GM23338 (cell line): ENCODE results near the gene KRTAP10-1. TPM values are rescaled to one million over a fixed set of nuclear protein-coding genes. Genes with fewer than 3 reads are reported as not detected.

Experiments used
- ATAC-seq: fragments of 200-7000 bp; cut with Tn5 transposase; 3 replicates; pipeline ENCODE4 v1.9.1; 2020
- DNase-seq: peaks from one replicate; pipeline ENCODE4 v3.0.0-alpha.2; 2015; ENCODE audit warnings: low spot score
- H2AFZ ChIP-seq: fragments of 200-600 bp; sonication (generic); 2 replicates; pipeline ENCODE4 v1.8.0; 2016; ENCODE audit warnings: antibody characterized with exemption, mild to moderate bottlenecking, moderate library complexity
- H3F3A ChIP-seq: fragments of 200-600 bp; sonication (generic); replicated peaks from 2 replicates; pipeline ENCODE4 v1.8.0; 2017; ENCODE audit warnings: antibody characterized with exemption, mixed run types, low read depth
- H3K27ac ChIP-seq: fragments of 200-600 bp; sonication (generic); 2 replicates; pipeline ENCODE4 v1.6.1; 2016; ENCODE audit warnings: low read depth
- H3K27me3 ChIP-seq: fragments of 200-600 bp; sonication (generic); 2 replicates; pipeline ENCODE4 v1.8.0; 2016; ENCODE audit warnings: mild to moderate bottlenecking, mixed run types, moderate library complexity; ENCODE audit not compliant: insufficient read depth
- H3K36me3 ChIP-seq: fragments of 200-600 bp; sonication (generic); 2 replicates; pipeline ENCODE4 v1.8.0; 2016; ENCODE audit warnings: mild to moderate bottlenecking; ENCODE audit not compliant: insufficient read depth
- H3K4me1 ChIP-seq: fragments of 200-600 bp; sonication (generic); 2 replicates; pipeline ENCODE4 v1.8.0; 2016; ENCODE audit warnings: mild to moderate bottlenecking, moderate library complexity; ENCODE audit not compliant: insufficient read depth
- H3K4me2 ChIP-seq: fragments of 200-600 bp; sonication (generic); 2 replicates; pipeline ENCODE4 v1.7.1; 2017; ENCODE audit warnings: mixed run types
- H3K4me3 ChIP-seq: fragments of 200-600 bp; sonication (generic); 2 replicates; pipeline ENCODE4 v1.6.1; 2016; ENCODE audit warnings: mixed run types
- H3K79me2 ChIP-seq: fragments of 200-600 bp; sonication (generic); replicated peaks from 2 replicates; pipeline ENCODE4 v1.8.0; 2017; ENCODE audit warnings: mild to moderate bottlenecking; ENCODE audit not compliant: insufficient read depth
- H3K9me2 ChIP-seq: fragments of 200-600 bp; sonication (generic); 2 replicates; pipeline ENCODE4 v1.8.0; 2017; ENCODE audit not compliant: insufficient read depth
- H4K20me1 ChIP-seq: fragments of 200-600 bp; sonication (generic); replicated peaks from 2 replicates; pipeline ENCODE4 v1.8.0; 2017; ENCODE audit warnings: mild to moderate bottlenecking; ENCODE audit not compliant: insufficient read depth
- H3K27ac Mint-ChIP-seq: 2 replicates; pipeline ENCODE4 v1.8.0; 2020; ENCODE audit warnings: inconsistent platforms, mild to moderate bottlenecking, moderate library complexity, mixed read lengths
- H3K27me3 Mint-ChIP-seq: 3 replicates; pipeline ENCODE4 v1.8.0; 2022; ENCODE audit warnings: low read depth, mild to moderate bottlenecking, moderate library complexity, mixed read lengths, inconsistent platforms; ENCODE audit not compliant: insufficient read depth, poor library complexity
- H3K36me3 Mint-ChIP-seq: 3 replicates; pipeline ENCODE4 v1.8.0; 2021; ENCODE audit warnings: low read depth, mild to moderate bottlenecking, inconsistent platforms, moderate library complexity, mixed read lengths
- H3K4me1 Mint-ChIP-seq: 3 replicates; pipeline ENCODE4 v1.8.0; 2020; ENCODE audit warnings: mild to moderate bottlenecking, inconsistent platforms, mixed read lengths
- H3K4me3 Mint-ChIP-seq: 3 replicates; pipeline ENCODE4 v1.8.0; 2021; ENCODE audit warnings: moderate library complexity, mild to moderate bottlenecking, inconsistent platforms, mixed read lengths
- H3K9me3 Mint-ChIP-seq: 3 replicates; pipeline ENCODE4 v1.8.0; 2020; ENCODE audit warnings: moderate library complexity, mild to moderate bottlenecking, inconsistent platforms, mixed read lengths
- CREB1 ChIP-seq: fragments of 250-450 bp; sonication (Bioruptor Pico); IDR thresholded peaks from 2 replicates; pipeline ENCODE4 v1.5.0; 2020; ENCODE audit warnings: low read depth, mild to moderate bottlenecking, moderate library complexity
- EZH2 ChIP-seq: fragments of 200-600 bp; sonication (generic); IDR thresholded peaks from one replicate; pipeline ENCODE4 v1.8.0; 2017; ENCODE audit warnings: antibody characterized with exemption, mild to moderate bottlenecking, low read depth; ENCODE audit not compliant: unreplicated experiment
- EZH2phosphoT487 ChIP-seq: fragments of 200-600 bp; sonication (generic); IDR thresholded peaks from one replicate; pipeline ENCODE4 v1.8.1; 2018; ENCODE audit warnings: antibody characterized with exemption; ENCODE audit not compliant: unreplicated experiment
- JUNB ChIP-seq: IDR thresholded peaks from one replicate; pipeline ENCODE4 v1.6.1; 2016; ENCODE audit warnings: antibody characterized with exemption; ENCODE audit not compliant: unreplicated experiment
- NANOG ChIP-seq: IDR thresholded peaks from 2 replicates; pipeline ENCODE4 v1.6.1; 2016; ENCODE audit warnings: antibody characterized with exemption, borderline replicate concordance
- POLR2AphosphoS5 ChIP-seq: IDR thresholded peaks from 2 replicates; pipeline ENCODE4 v1.6.1; 2016; ENCODE audit warnings: antibody characterized with exemption, low read depth
- STAT1 ChIP-seq: IDR thresholded peaks from one replicate; pipeline ENCODE4 v1.6.1; 2016; ENCODE audit warnings: antibody characterized with exemption; ENCODE audit not compliant: unreplicated experiment
- ZNF114 ChIP-seq: fragments of 250-450 bp; sonication (Bioruptor Pico); IDR thresholded peaks from 2 replicates; pipeline ENCODE4 v1.5.0; 2020; ENCODE audit warnings: mild to moderate bottlenecking, moderate library complexity
- ZNF331 ChIP-seq: fragments of 250-450 bp; sonication (Bioruptor Pico); IDR thresholded peaks from 2 replicates; pipeline ENCODE4 v1.5.0; 2020; ENCODE audit warnings: low read depth, mild to moderate bottlenecking, moderate library complexity
- polyA plus RNA-seq: library from polyadenylated mRNA; unstranded; fragments of >200 nt; fragmentation: Nextera tagmentation; extraction: Ambion mirVana; gene quantifications from 2 replicates; pipeline ENCODE4 v1.2.1, GENCODE V29; 2016
- total RNA-seq: library from RNA; depleted of rRNA; stranded (reverse); fragments of >200 nt; shearing (Covaris generic); gene quantifications from 2 replicates; pipeline ENCODE4 v1.2.3, GENCODE V29; 2014
- TF ChIP-seq, protein P1 (sequence below): IDR thresholded peaks from 2 replicates; pipeline ENCODE4 v1.6.1; 2016; ENCODE audit warnings: antibody characterized with exemption
- TF ChIP-seq, protein P2 (sequence below), 2 experiments: fragments of 200-600 bp in 1 of 2; sonication (generic) in 1 of 2; conservative IDR thresholded peaks; 2 replicates each; pipeline versions ENCODE4 v1.5.1 to v1.6.1; 2016 to 2017; ENCODE audit warnings: antibody characterized with exemption in 2 of 2, low read depth in 2 of 2, mild to moderate bottlenecking in 2 of 2, moderate library complexity in 1 of 2
- TF ChIP-seq, protein P3 (sequence below): fragments of 250-450 bp; sonication (Bioruptor Pico); IDR thresholded peaks from 2 replicates; pipeline ENCODE4 v1.5.0; 2020; ENCODE audit warnings: mild to moderate bottlenecking, moderate library complexity
- TF ChIP-seq, protein P4 (sequence below): IDR thresholded peaks from one replicate; pipeline ENCODE4 v1.6.1; 2018; ENCODE audit warnings: antibody characterized with exemption; ENCODE audit not compliant: unreplicated experiment

Gene KRTAP10-1
- total and polyA plus RNA-seq, 2 experiments from 2014 or later: not detected

DNA sequence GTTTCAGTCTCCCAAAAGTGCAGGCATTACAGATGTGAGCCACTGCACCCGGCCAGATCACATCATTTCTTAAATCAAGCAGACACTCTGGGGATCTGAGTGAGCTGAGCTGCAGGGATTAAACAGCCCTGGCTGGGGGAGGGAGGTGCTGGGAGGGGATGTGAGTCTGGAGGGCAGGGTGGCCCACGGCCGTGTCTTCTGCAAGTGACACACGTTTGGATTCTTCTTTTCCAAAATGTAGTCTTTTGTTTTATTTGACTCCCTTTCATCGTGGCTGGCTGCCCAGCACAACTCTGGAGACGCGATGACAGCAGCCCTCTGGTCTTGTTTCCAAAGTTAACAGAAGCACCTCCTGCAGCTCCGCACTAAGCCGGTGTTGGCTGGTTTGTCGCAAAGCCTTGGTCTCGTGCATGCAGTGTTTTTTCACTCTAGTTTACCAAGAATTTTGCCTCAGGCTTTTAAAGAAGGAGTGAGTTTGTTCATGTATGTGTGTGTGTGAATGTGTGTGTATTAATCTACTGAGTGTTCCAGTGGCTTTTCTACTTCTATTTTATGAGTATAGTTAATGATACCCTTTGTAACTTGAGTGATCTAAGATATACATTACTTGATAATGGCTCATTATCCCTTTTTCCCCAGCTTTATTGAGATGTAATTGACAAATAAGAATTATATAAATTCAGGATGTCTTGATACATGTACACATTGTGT lies 43.2 kb upstream of the KRTAP10-1 start:
- no peaks in the 10 kb centered on the region for H3K36me3 ChIP-seq
- no peak overlapping the region for H3K4me2 ChIP-seq
- H3F3A ChIP-seq: no peaks in the 10 kb centered on the region
- TF ChIP-seq, protein P1, sequence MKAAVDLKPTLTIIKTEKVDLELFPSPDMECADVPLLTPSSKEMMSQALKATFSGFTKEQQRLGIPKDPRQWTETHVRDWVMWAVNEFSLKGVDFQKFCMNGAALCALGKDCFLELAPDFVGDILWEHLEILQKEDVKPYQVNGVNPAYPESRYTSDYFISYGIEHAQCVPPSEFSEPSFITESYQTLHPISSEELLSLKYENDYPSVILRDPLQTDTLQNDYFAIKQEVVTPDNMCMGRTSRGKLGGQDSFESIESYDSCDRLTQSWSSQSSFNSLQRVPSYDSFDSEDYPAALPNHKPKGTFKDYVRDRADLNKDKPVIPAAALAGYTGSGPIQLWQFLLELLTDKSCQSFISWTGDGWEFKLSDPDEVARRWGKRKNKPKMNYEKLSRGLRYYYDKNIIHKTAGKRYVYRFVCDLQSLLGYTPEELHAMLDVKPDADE: no peak
- no peak for TF ChIP-seq EZH2
- no peak for TF ChIP-seq JUNB
- no peak for TF ChIP-seq CREB1 (CRISPR knock-in tag)
- TF ChIP-seq NANOG: no peak
- TF ChIP-seq ZNF331 (CRISPR knock-in tag): no peak
- TF ChIP-seq STAT1: no peak
- TF ChIP-seq EZH2phosphoT487: no peak
- TF ChIP-seq, protein P2, sequence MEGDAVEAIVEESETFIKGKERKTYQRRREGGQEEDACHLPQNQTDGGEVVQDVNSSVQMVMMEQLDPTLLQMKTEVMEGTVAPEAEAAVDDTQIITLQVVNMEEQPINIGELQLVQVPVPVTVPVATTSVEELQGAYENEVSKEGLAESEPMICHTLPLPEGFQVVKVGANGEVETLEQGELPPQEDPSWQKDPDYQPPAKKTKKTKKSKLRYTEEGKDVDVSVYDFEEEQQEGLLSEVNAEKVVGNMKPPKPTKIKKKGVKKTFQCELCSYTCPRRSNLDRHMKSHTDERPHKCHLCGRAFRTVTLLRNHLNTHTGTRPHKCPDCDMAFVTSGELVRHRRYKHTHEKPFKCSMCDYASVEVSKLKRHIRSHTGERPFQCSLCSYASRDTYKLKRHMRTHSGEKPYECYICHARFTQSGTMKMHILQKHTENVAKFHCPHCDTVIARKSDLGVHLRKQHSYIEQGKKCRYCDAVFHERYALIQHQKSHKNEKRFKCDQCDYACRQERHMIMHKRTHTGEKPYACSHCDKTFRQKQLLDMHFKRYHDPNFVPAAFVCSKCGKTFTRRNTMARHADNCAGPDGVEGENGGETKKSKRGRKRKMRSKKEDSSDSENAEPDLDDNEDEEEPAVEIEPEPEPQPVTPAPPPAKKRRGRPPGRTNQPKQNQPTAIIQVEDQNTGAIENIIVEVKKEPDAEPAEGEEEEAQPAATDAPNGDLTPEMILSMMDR (conservative IDR thresholded peaks at IDR 0.05; ENCODE audit: low read depth in 2 of 2): no peak
- TF ChIP-seq POLR2AphosphoS5: no peak
- TF ChIP-seq, protein P3, sequence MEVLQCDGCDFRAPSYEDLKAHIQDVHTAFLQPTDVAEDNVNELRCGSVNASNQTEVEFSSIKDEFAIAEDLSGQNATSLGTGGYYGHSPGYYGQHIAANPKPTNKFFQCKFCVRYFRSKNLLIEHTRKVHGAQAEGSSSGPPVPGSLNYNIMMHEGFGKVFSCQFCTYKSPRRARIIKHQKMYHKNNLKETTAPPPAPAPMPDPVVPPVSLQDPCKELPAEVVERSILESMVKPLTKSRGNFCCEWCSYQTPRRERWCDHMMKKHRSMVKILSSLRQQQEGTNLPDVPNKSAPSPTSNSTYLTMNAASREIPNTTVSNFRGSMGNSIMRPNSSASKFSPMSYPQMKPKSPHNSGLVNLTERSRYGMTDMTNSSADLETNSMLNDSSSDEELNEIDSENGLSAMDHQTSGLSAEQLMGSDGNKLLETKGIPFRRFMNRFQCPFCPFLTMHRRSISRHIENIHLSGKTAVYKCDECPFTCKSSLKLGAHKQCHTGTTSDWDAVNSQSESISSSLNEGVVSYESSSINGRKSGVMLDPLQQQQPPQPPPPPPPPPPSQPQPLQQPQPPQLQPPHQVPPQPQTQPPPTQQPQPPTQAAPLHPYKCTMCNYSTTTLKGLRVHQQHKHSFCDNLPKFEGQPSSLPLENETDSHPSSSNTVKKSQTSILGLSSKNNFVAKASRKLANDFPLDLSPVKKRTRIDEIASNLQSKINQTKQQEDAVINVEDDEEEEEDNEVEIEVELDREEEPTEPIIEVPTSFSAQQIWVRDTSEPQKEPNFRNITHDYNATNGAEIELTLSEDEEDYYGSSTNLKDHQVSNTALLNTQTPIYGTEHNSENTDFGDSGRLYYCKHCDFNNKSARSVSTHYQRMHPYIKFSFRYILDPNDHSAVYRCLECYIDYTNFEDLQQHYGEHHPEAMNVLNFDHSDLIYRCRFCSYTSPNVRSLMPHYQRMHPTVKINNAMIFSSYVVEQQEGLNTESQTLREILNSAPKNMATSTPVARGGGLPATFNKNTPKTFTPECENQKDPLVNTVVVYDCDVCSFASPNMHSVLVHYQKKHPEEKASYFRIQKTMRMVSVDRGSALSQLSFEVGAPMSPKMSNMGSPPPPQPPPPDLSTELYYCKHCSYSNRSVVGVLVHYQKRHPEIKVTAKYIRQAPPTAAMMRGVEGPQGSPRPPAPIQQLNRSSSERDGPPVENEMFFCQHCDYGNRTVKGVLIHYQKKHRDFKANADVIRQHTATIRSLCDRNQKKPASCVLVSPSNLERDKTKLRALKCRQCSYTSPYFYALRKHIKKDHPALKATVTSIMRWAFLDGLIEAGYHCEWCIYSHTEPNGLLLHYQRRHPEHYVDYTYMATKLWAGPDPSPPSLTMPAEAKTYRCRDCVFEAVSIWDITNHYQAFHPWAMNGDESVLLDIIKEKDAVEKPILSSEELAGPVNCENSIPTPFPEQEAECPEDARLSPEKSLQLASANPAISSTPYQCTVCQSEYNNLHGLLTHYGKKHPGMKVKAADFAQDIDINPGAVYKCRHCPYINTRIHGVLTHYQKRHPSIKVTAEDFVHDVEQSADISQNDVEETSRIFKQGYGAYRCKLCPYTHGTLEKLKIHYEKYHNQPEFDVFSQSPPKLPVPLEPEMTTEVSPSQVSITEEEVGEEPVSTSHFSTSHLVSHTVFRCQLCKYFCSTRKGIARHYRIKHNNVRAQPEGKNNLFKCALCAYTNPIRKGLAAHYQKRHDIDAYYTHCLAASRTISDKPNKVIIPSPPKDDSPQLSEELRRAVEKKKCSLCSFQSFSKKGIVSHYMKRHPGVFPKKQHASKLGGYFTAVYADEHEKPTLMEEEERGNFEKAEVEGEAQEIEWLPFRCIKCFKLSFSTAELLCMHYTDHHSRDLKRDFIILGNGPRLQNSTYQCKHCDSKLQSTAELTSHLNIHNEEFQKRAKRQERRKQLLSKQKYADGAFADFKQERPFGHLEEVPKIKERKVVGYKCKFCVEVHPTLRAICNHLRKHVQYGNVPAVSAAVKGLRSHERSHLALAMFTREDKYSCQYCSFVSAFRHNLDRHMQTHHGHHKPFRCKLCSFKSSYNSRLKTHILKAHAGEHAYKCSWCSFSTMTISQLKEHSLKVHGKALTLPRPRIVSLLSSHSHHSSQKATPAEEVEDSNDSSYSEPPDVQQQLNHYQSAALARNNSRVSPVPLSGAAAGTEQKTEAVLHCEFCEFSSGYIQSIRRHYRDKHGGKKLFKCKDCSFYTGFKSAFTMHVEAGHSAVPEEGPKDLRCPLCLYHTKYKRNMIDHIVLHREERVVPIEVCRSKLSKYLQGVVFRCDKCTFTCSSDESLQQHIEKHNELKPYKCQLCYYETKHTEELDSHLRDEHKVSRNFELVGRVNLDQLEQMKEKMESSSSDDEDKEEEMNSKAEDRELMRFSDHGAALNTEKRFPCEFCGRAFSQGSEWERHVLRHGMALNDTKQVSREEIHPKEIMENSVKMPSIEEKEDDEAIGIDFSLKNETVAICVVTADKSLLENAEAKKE (CRISPR knock-in tag): no peak
- TF ChIP-seq, protein P4, sequence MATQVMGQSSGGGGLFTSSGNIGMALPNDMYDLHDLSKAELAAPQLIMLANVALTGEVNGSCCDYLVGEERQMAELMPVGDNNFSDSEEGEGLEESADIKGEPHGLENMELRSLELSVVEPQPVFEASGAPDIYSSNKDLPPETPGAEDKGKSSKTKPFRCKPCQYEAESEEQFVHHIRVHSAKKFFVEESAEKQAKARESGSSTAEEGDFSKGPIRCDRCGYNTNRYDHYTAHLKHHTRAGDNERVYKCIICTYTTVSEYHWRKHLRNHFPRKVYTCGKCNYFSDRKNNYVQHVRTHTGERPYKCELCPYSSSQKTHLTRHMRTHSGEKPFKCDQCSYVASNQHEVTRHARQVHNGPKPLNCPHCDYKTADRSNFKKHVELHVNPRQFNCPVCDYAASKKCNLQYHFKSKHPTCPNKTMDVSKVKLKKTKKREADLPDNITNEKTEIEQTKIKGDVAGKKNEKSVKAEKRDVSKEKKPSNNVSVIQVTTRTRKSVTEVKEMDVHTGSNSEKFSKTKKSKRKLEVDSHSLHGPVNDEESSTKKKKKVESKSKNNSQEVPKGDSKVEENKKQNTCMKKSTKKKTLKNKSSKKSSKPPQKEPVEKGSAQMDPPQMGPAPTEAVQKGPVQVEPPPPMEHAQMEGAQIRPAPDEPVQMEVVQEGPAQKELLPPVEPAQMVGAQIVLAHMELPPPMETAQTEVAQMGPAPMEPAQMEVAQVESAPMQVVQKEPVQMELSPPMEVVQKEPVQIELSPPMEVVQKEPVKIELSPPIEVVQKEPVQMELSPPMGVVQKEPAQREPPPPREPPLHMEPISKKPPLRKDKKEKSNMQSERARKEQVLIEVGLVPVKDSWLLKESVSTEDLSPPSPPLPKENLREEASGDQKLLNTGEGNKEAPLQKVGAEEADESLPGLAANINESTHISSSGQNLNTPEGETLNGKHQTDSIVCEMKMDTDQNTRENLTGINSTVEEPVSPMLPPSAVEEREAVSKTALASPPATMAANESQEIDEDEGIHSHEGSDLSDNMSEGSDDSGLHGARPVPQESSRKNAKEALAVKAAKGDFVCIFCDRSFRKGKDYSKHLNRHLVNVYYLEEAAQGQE: no peak
- no peak for TF ChIP-seq ZNF114
- Mint-ChIP-seq H3K4me3 (no peak overlapping the region), H3K9me3 (peaks cover 11% of the 10 kb centered on the region), H3K27ac (no peak overlapping the region), H3K27me3 (peaks cover 9% of the 10 kb centered on the region), H3K4me1 (peaks cover 7% of the 10 kb centered on the region), H3K36me3 (no peaks in the 10 kb centered on the region)
- H3K79me2 ChIP-seq: no peaks in the 10 kb centered on the region
- no peak overlapping the region for H3K27ac ChIP-seq
- H4K20me1 ChIP-seq: no peaks in the 10 kb centered on the region
- no peak overlapping the region for H3K4me3 ChIP-seq
- no peaks in the 10 kb centered on the region for H3K27me3 ChIP-seq
- H3K4me1 ChIP-seq: no peaks in the 10 kb centered on the region
- H2AFZ ChIP-seq: no peak overlapping the region
- ATAC-seq (peak; percentile 63), DNase-seq (no peak)
- no peaks in the 10 kb centered on the region for H3K9me2 ChIP-seq
